Mesenchymal stem cell (in vitro differentiated cells and primary cell): Measurements from ENCODE around the gene ZNF570.

Experiments used
- DNase-seq: peaks from one replicate; pipeline ENCODE4 v3.0.0-alpha.2; 2013
- H2AFZ ChIP-seq: one replicate; pipeline ENCODE4 v1.6.1; 2013; ENCODE audit warnings: low read depth, mild to moderate bottlenecking, control low read depth, inconsistent platforms, low read length, moderate library complexity
- H2AK5ac ChIP-seq: 2 replicates; pipeline ENCODE4 v1.6.1; 2013; ENCODE audit warnings: low read length, moderate library complexity, mild to moderate bottlenecking, inconsistent platforms; ENCODE audit not compliant: severe bottlenecking
- H2BK120ac ChIP-seq: one replicate; pipeline ENCODE4 v1.6.1; 2013; ENCODE audit warnings: low read depth, mild to moderate bottlenecking, inconsistent platforms, low read length, moderate library complexity
- H2BK12ac ChIP-seq, 2 experiments: one replicate each; pipeline ENCODE4 v1.6.1; 2013; ENCODE audit warnings: inconsistent platforms in 2 of 2, low read length in 2 of 2, mild to moderate bottlenecking in 2 of 2, moderate library complexity in 2 of 2, control low read depth in 1 of 2
- H2BK15ac ChIP-seq: one replicate; pipeline ENCODE4 v1.6.1; 2013; ENCODE audit warnings: mild to moderate bottlenecking, low read depth, inconsistent platforms; ENCODE audit not compliant: poor library complexity, severe bottlenecking
- H2BK5ac ChIP-seq: 2 replicates; pipeline ENCODE4 v1.6.1; 2013; ENCODE audit warnings: low read depth, mild to moderate bottlenecking, low read length, control low read depth, inconsistent platforms; ENCODE audit not compliant: poor library complexity, severe bottlenecking
- H3K14ac ChIP-seq, 2 experiments: one replicate each; pipeline ENCODE4 v1.6.1; 2013; ENCODE audit warnings: inconsistent platforms in 2 of 2, low read length in 2 of 2, control low read depth in 1 of 2, mild to moderate bottlenecking in 1 of 2, moderate library complexity in 1 of 2
- H3K18ac ChIP-seq, 2 experiments: one replicate each; pipeline ENCODE4 v1.6.1; 2013; ENCODE audit warnings: inconsistent platforms in 2 of 2, low read length in 2 of 2, control low read depth in 1 of 2, low read depth in 1 of 2, mild to moderate bottlenecking in 1 of 2
- H3K23ac ChIP-seq, 2 experiments: one replicate each; pipeline ENCODE4 v1.6.1; 2013; ENCODE audit warnings: inconsistent platforms in 2 of 2, low read length in 2 of 2, mild to moderate bottlenecking in 2 of 2, moderate library complexity in 2 of 2, control low read depth in 1 of 2
- H3K27ac ChIP-seq: 2 replicates; pipeline ENCODE4 v1.5.1; 2013; ENCODE audit warnings: mild to moderate bottlenecking, moderate library complexity, low read length, control low read depth, inconsistent platforms; ENCODE audit not compliant: poor library complexity, severe bottlenecking
- H3K27me3 ChIP-seq, 2 experiments: 2 replicates each; pipeline versions ENCODE4 v1.6.1 to v1.7.0; 2013; ENCODE audit warnings: low read length in 2 of 2, mild to moderate bottlenecking in 2 of 2, moderate library complexity in 2 of 2, control low read depth in 1 of 2, inconsistent platforms in 1 of 2; ENCODE audit not compliant: control insufficient read depth in 1 of 2, insufficient read depth in 1 of 2
- H3K36me3 ChIP-seq, 2 experiments: 2 replicates each; pipeline versions ENCODE4 v1.6.1 to v1.7.0; 2013; ENCODE audit warnings: low read length in 2 of 2, control low read depth in 1 of 2, inconsistent platforms in 1 of 2, low read depth in 1 of 2, mild to moderate bottlenecking in 1 of 2; ENCODE audit not compliant: insufficient read depth in 2 of 2, control insufficient read depth in 1 of 2
- H3K4ac ChIP-seq, 2 experiments: one replicate each; pipeline ENCODE4 v1.6.1; 2013; ENCODE audit warnings: inconsistent platforms in 2 of 2, low read length in 2 of 2, mild to moderate bottlenecking in 2 of 2, moderate library complexity in 2 of 2, control low read depth in 1 of 2, low read depth in 1 of 2
- H3K4me1 ChIP-seq: 2 replicates; pipeline ENCODE4 v1.6.1; 2013; ENCODE audit warnings: low read depth, low read length, control low read depth; ENCODE audit not compliant: control insufficient read depth, insufficient read depth
- H3K4me2 ChIP-seq: 2 replicates; pipeline ENCODE4 v1.6.1; 2013; ENCODE audit warnings: low read length, mild to moderate bottlenecking, inconsistent platforms; ENCODE audit not compliant: poor library complexity, severe bottlenecking
- H3K4me3 ChIP-seq, 2 experiments: 2 replicates each; pipeline versions ENCODE4 v1.5.1 to v1.7.0; 2013; ENCODE audit warnings: low read length in 2 of 2, mild to moderate bottlenecking in 2 of 2, control low read depth in 1 of 2, low read depth in 1 of 2; ENCODE audit not compliant: insufficient read depth in 1 of 2
- H3K79me1 ChIP-seq: replicated peaks from 2 replicates; pipeline ENCODE4 v1.6.1; 2013; ENCODE audit warnings: mild to moderate bottlenecking, control low read depth, low read length, inconsistent platforms; ENCODE audit not compliant: poor library complexity, severe bottlenecking
- H3K9ac ChIP-seq: 2 replicates; pipeline ENCODE4 v1.7.0; 2013; ENCODE audit warnings: mild to moderate bottlenecking, low read length, moderate library complexity
- H3K9me3 ChIP-seq: 2 replicates; pipeline ENCODE4 v1.7.0; 2013; ENCODE audit warnings: mild to moderate bottlenecking, low read length; ENCODE audit not compliant: control insufficient read depth
- H4K8ac ChIP-seq: one replicate; pipeline ENCODE4 v1.6.1; 2013; ENCODE audit warnings: inconsistent platforms, mild to moderate bottlenecking, low read length, moderate library complexity
- H4K91ac ChIP-seq: one replicate; pipeline ENCODE4 v1.6.1; 2013; ENCODE audit warnings: mild to moderate bottlenecking, low read length, inconsistent platforms
- WGBS: methylation state at CpG from one replicate; pipeline ENCODE4 v1.1.7; 2013; ENCODE audit warnings: mixed read lengths; 5-methylcytosine and 5-hydroxymethylcytosine counted together

Gene ZNF570

GRCh38 chr19:37466798-37467607 is 2.2 kb upstream of the ZNF570 start, which contains the start of gene ZNF569:
Gene ZNF569, minus strand, starts transcription at chr19:37467444. Its CDS starts 22,523 bp downstream, at chr19:37444921.
- Histone ChIP-seq H3K4me3 (peak within 1 kb of the TSS; percentile 79 to 99), H2AK5ac (no peak within 1 kb of the TSS), H3K27me3 (no peaks in the 10 kb centered on the region), H3K27ac (peak within 1 kb of the TSS; percentile 92), H3K4me2 (peak within 1 kb of the TSS; percentile 62), H2BK15ac (peak within 1 kb of the TSS; percentile 92), H4K91ac (peak within 1 kb of the TSS; percentile 88), H2BK120ac (peak within 1 kb of the TSS; percentile 45), H3K14ac (peak within 1 kb of the TSS in 1 of 2 experiments; percentile 91), H3K36me3 (peaks cover 18 to 34% of the 10 kb centered on the region in 2 experiments), H3K4me1 (peaks cover 5% of the 10 kb centered on the region), H2AFZ (peak within 1 kb of the TSS; percentile 74), H3K23ac (peak within 1 kb of the TSS in 1 of 2 experiments; percentile 92), H3K18ac (peak within 1 kb of the TSS; percentile 88 to 92), H2BK5ac (no peak within 1 kb of the TSS), H3K9ac (peak within 1 kb of the TSS; percentile 90), H3K9me3 (peaks cover 38% of the 10 kb centered on the region), H3K79me1 (peaks cover 22% of the 10 kb centered on the region), H2BK12ac (peak within 1 kb of the TSS in 1 of 2 experiments; percentile 43), H4K8ac (peak within 1 kb of the TSS; percentile 89), H3K4ac (peak within 1 kb of the TSS; percentile 75 to 82)
- DNase-seq: peak; percentile 93
- WGBS: under 1% methylated on average over 61 of the region's 62 CpGs

- peak overlapping the region; percentile 89 for H4K8ac ChIP-seq
These were observed 1.5 kb upstream of the ZNF570 start for GRCh38 chr19:37467608-37468090.

GRCh38 chr19:37470216-37470615 is 1.1 kb downstream of the ZNF570 start:
- Histone ChIP-seq H3K14ac (no peak overlapping the region), H2BK12ac (no peak overlapping the region), H3K4me1 (peaks cover 5% of the 10 kb centered on the region), H4K91ac (no peak overlapping the region), H3K27me3 (no peaks in the 10 kb centered on the region), H3K4me3 (peak overlapping the region in 1 of 2 experiments; percentile 99), H3K9me3 (peaks cover 37% of the 10 kb centered on the region), H3K79me1 (peaks cover 26% of the 10 kb centered on the region), H2BK15ac (no peak overlapping the region), H2BK120ac (no peak overlapping the region), H3K36me3 (peaks cover 19 to 26% of the 10 kb centered on the region in 2 experiments), H3K4ac (no peak overlapping the region), H4K8ac (no peak overlapping the region), H3K23ac (no peak overlapping the region), H3K9ac (peak overlapping the region; percentile 95), H2AFZ (no peak overlapping the region), H2BK5ac (no peak overlapping the region), H3K18ac (no peak overlapping the region), H2AK5ac (no peak overlapping the region), H3K27ac (no peak overlapping the region), H3K4me2 (peak overlapping the region; percentile 34)
- 89% methylated on average over 4 of the region's 4 CpGs for WGBS
- no peak for DNase-seq

More at GRCh38 chr19:37467608-37468090, 1.5 kb upstream of the ZNF570 start:
- no peak overlapping the region for H2BK120ac ChIP-seq
- H3K4me3 ChIP-seq: peak overlapping the region in 1 of 2 experiments; percentile 99
- H2BK5ac ChIP-seq: no peak overlapping the region
- H3K4me2 ChIP-seq: peak overlapping the region; percentile 54
- H3K27me3 ChIP-seq: no peaks in the 10 kb centered on the region
- no peak overlapping the region for H3K23ac ChIP-seq
- no peak overlapping the region for H3K4ac ChIP-seq
- H3K4me1 ChIP-seq: peaks cover 5% of the 10 kb centered on the region
- no peak overlapping the region for H2BK12ac ChIP-seq
- H2AFZ ChIP-seq: peak overlapping the region; percentile 74
- no peak overlapping the region for H2BK15ac ChIP-seq
- H3K9me3 ChIP-seq: peaks cover 37% of the 10 kb centered on the region
- H4K91ac ChIP-seq: no peak overlapping the region
- no peak for DNase-seq
- H3K27ac ChIP-seq: peak overlapping the region; percentile 16
- peak overlapping the region; percentile 90 for H3K9ac ChIP-seq
- no peak overlapping the region for H3K14ac ChIP-seq
- no peak overlapping the region for H2AK5ac ChIP-seq
- peaks cover 22 to 34% of the 10 kb centered on the region in 2 experiments for H3K36me3 ChIP-seq
- H3K18ac ChIP-seq: peak overlapping the region in 1 of 2 experiments; percentile 75
- WGBS: 72% methylated on average over 18 of the region's 18 CpGs
- H3K79me1 ChIP-seq: peaks cover 25% of the 10 kb centered on the region

- 95% methylated on average over 9 of the region's 9 CpGs for WGBS
- no peak overlapping the region for H3K4me3 ChIP-seq
These were observed 3.0 kb downstream of the ZNF570 start for GRCh38 chr19:37472165-37472564.

More at GRCh38 chr19:37472165-37472564, 3.0 kb downstream of the ZNF570 start:
- no peak overlapping the region for H2BK15ac ChIP-seq
- H3K4me1 ChIP-seq: peaks cover 4% of the 10 kb centered on the region
- H3K23ac ChIP-seq: no peak overlapping the region
- H2BK120ac ChIP-seq: no peak overlapping the region
- no peak for DNase-seq
- H2AK5ac ChIP-seq: no peak overlapping the region
- peaks cover 55% of the 10 kb centered on the region for H3K9me3 ChIP-seq
- H3K18ac ChIP-seq: no peak overlapping the region
- H3K14ac ChIP-seq: no peak overlapping the region
- no peak overlapping the region for H4K91ac ChIP-seq
- no peak overlapping the region for H2AFZ ChIP-seq
- no peak overlapping the region for H3K4me2 ChIP-seq
- peaks cover 32% of the 10 kb centered on the region for H3K79me1 ChIP-seq
- no peak overlapping the region for H3K9ac ChIP-seq
- H3K27me3 ChIP-seq: no peaks in the 10 kb centered on the region
- H3K4ac ChIP-seq: no peak overlapping the region
- H2BK12ac ChIP-seq: no peak overlapping the region
- H3K36me3 ChIP-seq: peaks cover 31 to 45% of the 10 kb centered on the region in 2 experiments
- H2BK5ac ChIP-seq: no peak overlapping the region
- H3K27ac ChIP-seq: no peak overlapping the region
- no peak overlapping the region for H4K8ac ChIP-seq
